Amniotic stem cell (primary cell): ENCODE results near the gene PODNL1.
A peak's percentile ranks its signal among the peaks of the same experiment; 100 is the strongest.
"Not testable (repeated sequence)": the region's sequence is repeated elsewhere in the genome, so short reads cannot be mapped to it uniquely, and the experiment has no call there.

Experiments
- DNase-seq: peaks from one replicate; lab custom pipeline; 2025; lab: John Stamatoyannopoulos, UW

Gene PODNL1

GRCh38 chr19:13926010-13926409, 12.2 kb downstream of the PODNL1 start:
- DNase-seq, result no peak

DNA sequence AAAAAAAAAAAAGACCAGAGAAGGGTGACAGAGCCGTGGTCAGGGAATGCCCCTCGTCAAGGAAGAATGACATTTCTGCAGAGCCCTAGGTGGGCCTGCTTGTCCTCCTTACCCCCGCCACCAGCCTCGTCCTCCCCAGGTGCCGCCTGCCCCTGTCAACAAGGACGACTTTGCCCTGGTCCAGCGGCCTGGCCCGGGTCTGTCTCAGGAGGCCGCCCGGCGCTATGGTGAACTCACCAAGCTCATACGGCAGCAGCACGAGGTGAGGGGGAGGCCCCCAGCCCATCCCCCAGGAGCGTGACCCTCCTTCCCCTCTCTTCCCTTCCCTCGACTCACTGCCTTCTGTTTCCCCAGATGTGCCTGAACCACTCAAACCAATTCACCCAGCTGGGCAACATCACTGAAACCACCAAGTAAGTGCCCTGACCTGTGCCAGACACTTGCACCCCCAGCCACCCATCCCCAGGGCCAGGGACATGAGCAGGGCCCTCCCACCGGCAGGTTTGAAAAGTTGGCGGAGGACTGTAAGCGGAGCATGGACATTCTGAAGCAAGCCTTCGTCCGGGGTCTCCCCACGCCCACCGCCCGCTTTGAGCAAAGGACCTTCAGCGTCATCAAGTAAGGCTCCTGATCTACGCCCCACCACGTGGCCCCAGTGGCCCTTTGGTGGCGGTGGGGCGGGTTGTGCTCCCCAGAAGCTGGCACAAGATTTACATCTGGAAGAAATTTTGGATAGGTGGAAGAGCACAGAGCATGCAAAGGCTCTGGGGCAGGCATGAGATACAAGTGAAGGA, 14.8 kb downstream of the PODNL1 start:
- DNase-seq, result no peak

GRCh38 chr19:13922118-13922517, 16.1 kb downstream of the PODNL1 start:
- DNase-seq, result not testable (repeated sequence)

GRCh38 chr19:13920940-13921747, 17.1 kb downstream of the PODNL1 start:
- no peak for DNase-seq

DNA sequence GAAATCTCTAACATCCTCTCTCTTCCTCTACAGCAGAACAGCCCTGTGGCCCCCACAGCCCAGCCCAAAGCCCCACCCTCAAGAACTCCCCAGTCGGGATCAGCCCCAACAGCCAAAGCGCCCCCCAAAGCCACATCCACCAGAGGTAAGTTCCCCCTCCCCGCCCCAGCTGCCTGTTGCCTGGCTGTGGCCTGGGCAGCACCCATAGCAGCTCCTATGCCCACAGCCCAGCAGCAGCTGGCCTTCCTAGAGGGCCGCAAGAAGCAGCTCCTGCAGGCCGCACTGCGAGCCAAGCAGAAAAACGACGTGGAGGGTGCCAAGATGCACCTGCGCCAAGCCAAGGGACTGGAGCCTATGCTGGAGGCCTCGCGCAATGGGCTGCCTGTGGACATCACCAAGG, 17.7 kb downstream of the PODNL1 start:
- DNase-seq, result no peak

DNA sequence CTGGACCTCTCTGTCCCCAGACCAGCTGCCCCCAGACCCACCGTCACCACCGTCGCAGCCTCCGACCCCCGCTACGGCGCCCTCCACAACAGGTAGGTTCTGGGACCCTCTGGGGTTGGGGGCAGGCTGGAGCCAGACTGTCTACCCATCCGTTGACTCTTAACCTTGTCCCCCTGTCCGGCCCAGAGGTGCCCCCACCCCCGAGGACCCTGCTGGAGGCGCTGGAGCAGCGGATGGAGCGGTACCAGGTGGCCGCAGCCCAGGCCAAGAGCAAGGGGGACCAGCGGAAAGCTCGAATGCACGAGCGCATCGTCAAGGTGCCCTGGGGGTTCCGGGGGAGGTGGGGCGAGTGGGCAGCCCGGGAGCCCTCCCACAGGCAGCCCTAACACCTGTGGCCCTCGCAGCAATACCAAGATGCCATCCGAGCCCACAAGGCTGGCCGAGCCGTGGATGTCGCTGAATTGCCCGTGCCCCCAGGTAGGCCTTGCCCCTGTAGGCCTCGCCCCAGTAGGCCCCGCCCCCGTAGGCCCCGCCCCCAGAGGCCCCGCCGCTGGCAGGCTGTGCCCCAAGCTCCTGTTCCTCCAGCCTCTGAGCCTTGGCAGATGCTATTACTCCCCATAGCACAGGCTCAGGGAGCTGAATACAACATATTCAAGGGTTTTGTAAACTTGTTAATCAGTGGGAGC, 19.3 kb downstream of the PODNL1 start:
- no peak for DNase-seq

- no peak for DNase-seq
Measured at GRCh38 chr19:13917888-13918406, 20.3 kb downstream of the PODNL1 start.

GRCh38 chr19:13914777-13915176, 23.4 kb downstream of the PODNL1 start:
- DNase-seq, result no peak

DNA sequence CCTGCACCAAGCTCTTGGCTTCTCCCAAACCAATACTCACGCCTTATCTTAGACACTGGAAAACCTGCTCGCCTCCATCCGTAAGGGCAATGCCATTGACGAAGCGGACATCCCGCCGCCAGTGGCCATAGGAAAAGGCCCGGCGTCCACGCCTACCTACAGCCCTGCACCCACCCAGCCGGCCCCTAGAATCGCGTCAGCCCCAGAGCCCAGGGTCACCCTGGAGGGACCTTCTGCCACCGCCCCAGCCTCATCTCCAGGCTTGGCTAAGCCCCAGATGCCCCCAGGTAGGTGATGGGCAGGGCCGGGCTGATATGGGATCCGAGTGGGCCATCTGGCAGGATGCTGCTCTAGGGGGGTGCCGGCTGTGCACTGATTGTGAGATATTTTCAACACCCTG, 24.9 kb downstream of the PODNL1 start:
- DNase-seq, result no peak

GRCh38 chr19:13909430-13909829, 28.8 kb downstream of the PODNL1 start:
- DNase-seq, result no peak

DNA sequence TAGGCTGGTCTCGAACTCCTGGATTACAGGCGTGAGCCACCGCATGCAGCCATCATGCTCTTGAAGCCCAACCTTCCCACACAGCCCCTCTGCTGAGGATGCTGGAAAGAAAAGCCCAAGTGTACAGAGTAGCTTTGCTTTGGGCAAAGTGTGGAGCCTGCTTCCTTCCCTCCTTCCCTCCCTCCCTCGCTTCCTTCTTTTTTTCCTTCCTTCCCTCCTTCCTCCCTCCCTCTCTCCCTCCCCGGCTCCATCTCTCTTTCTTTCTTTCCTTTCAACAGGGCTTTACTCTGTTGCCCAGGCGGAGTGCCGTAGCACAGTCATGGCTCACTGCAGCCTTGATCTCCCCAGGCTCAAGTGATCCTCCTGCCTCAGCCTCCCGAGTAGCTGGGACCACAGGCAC, 29.5 kb downstream of the PODNL1 start:
- no peak for DNase-seq

GRCh38 chr19:13906910-13907309, 31.3 kb downstream of the PODNL1 start:
- no peak for DNase-seq

- no peak for DNase-seq
Measured at GRCh38 chr19:13906521-13906904, 31.7 kb downstream of the PODNL1 start.

GRCh38 chr19:13905634-13906520, 32.3 kb downstream of the PODNL1 start, which contains the start of the genes BRME1 and CC2D1A:
BRME1 (minus strand) TSS chr19:13906117; CDS start chr19:13904892, 1,225 bp downstream.
CC2D1A (plus strand) TSS chr19:13906201; CDS start chr19:13906442, 241 bp downstream.
- DNase-seq, result peak; percentile 47

DNA sequence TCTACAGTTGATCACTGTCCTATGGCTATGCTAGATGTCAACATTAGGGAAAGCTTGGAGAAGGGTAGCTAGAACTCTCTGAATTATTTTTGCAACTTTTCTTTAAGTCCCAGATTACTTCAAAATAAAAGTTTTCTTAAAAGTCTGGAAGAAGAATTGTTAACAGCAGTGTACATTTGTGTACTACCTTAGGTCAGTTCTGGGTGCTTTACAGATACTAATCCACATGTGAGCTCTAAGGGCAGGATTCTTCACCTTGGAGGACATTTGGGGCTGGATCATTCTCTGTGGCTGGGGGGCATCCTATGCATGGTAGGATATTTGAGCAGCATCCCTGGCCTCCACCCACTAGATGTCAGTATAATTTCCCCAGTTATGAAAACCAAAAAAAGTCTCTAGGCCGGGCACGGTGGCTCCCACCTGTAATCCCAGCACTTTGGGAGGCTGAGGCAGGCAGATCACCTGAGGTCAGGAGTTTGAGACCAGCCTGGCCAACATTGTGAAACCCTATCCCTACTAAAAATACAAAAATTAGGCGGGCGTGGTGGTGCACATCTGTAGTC, 35.1 kb downstream of the PODNL1 start:
- no peak for DNase-seq

GRCh38 chr19:13899912-13900584, 38.2 kb downstream of the PODNL1 start:
- DNase-seq, result no peak

GRCh38 chr19:13899393-13899792, 38.8 kb downstream of the PODNL1 start:
- no peak for DNase-seq

DNA sequence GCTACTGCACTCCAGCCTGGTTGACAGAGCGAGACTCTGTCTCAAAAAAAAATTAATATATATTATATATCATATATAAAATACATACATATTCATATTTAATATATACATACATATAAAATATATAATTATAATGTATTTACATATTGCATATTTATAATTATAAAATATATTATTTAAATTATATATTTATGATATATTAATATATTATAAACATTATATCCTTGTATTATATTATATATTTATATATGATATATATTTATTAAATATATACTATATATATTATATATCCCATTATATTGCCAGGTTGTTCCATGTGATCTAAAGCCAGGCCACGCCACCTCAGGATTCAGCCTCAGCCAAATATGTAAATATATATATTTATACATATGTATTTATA, 42.0 kb downstream of the PODNL1 start:
- DNase-seq, result no peak

GRCh38 chr19:13894552-13894951, 43.7 kb downstream of the PODNL1 start:
- DNase-seq, result no peak

- DNase-seq, result no peak
Measured at GRCh38 chr19:13892870-13893269, 45.3 kb downstream of the PODNL1 start.
